HG03045 (cell line): ENCODE results near the gene RPL10A.
"Not testable (repeated sequence)": the region's sequence is repeated elsewhere in the genome, so short reads cannot be mapped to it uniquely, and the experiment has no call there.

Experiments
- ATAC-seq: cut with Tn5 transposase; IDR thresholded peaks from one replicate; pipeline ENCODE4 v1.9.1; 2021; ENCODE audit warnings: mild to moderate bottlenecking, moderate library complexity; ENCODE audit not compliant: unreplicated experiment

The RPL10A gene

DNA sequence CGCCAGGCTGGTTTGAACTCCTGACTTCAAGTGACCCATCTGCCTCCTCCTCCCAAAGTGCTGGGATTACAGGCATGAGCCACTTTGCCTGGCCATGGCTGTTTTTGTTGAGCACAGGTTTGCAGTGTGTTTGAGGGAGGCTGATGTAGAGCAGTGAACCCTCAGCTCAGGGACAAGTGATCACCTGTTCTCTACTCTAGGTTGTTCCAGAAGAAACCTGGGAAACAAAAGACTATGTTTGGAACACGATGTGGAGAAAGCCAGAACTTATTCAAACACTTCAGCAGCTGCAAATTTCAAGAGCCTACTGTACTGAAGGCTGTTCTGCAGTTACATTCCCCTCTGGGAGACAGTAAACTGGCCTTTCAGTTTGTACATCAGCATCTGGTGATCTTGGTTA lies 39.8 kb downstream of the RPL10A start:
- no peak for ATAC-seq

DNA sequence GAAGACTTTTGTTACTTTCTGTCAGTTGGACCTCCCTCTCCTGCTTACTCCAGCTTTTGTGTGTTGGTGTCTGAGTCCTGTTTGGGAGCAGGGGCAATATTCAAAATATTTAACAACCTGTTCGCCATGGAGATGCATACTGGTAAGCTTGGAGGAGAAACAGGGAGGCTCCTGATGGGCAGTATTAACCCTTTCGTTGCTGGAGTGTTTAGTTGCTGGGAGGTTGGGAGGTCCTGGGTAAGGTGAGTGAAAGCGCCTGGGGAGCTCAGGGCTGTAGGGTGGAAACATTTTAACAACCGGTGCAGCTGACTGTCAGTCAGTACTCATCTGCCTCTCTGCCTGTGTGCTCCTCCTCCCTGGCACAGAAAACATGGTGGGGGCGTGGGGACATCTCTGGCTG lies 40.3 kb downstream of the RPL10A start:
- ATAC-seq = no peak

DNA sequence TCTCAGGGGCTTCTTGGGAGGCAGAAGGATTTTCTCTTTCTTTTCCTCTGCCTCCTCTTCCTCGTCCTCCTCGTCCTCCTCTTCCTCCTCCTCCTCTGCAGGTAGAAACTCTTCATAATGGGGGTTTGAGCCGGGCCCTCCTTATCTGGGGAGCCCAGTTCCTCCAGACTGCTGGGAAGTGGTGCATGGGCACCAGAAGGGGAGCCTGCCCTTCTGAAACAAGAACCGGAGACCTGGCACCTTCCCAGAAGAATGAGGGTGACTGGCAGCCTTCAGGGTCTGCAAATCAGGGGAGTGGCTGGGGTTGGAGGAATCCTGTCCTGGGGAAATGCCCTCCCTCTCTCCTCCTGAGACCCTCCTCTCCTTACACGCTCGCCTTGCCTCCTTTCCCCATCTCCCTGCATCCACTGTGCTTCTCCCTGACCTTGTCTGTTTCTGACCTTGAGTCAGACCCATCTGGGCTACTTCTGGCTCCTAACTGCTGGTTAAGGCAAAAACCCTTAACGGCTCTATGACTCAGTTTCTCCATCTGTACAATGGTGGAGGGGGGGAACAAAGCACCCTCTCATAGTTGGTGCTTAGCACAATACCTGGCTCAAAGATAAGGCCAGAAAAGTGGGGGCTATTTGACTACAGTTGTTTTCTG lies 42.8 kb downstream of the RPL10A start:
- no peak for ATAC-seq

DNA sequence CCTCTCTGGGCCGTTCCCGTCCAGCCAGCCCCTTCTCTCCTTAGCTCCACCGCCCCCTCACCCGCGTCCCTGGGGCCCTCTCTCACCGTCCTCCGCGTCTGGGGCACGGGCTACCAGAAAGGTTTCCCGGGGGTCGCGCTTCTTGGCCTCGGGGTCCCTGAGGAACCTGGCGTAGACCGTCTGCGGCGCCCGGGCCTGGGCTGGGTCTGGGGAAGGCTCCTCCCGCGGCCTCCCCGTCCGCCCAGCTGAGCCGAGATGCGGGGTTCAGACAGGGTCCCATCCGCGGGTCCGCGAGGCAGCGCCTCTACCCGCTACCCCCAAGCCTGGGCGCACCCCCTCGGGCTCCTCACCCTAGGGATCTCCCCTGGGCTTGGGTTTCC lies 43.4 kb downstream of the RPL10A start:
- no peak for ATAC-seq

DNA sequence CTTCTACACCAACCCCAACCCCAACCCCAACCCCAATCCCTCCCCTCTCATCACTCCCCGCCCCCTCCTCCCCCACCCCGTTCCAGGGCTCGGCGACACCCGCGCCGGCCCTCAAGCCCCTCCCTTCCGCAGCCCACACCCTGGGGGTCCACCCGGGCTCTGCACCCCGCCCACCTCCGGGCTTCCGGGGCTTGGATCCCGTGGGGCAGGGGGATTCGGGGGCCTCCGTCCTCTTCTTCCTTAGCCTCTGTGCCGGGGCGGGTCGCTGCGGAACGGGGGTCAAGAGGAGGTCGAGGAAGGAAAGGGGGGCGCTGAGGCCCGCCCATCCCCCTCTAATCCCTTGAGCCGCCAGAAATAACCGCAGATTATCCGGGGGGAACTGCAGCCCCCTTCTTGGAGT lies 43.8 kb downstream of the RPL10A start:
- ATAC-seq = no peak

DNA sequence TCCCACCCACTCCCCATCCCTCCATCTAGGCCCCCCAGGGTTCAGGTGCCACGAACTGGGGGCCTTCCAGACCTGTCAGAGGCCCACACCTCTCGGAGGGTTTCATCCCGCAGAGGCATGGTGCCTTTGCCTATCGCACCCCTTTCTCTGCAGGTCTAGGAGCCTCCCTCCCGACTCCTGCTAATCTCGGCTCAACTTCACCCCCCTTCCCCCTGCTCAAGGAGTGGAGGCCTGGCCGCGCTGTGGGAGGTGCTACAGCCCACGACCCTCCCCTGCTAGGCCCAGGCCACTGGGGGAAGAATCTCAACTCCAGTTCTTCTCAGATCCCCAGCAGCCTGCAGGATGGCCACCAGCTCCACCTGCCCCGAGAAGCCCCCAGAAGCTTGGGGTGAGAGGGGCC lies 44.5 kb downstream of the RPL10A start, which contains the start of gene TULP1:
TSS of gene TULP1 (minus strand) at position 157 of the 400 bp plus-strand sequence. CDS start at position 119, 38 bp downstream.
- no peak for ATAC-seq

DNA sequence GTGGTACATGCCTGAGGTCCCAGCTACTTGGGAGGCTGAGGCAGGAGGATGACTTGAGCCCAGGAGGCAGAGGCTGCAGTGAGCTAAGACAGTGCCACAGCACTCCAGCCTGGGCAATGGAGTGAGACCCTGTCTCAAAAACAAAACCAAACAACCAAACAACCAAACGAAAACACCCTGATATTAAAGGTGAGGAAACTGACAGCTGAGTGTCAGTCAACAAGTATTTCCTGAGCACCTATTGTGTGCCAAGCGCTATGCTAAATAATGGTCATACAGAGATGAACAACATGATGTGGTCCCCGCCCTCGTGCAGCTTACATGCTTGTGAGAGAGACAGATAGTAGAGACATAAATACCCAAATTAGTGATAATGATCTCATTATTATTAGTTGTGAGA lies 46.4 kb downstream of the RPL10A start:
- no peak for ATAC-seq

DNA sequence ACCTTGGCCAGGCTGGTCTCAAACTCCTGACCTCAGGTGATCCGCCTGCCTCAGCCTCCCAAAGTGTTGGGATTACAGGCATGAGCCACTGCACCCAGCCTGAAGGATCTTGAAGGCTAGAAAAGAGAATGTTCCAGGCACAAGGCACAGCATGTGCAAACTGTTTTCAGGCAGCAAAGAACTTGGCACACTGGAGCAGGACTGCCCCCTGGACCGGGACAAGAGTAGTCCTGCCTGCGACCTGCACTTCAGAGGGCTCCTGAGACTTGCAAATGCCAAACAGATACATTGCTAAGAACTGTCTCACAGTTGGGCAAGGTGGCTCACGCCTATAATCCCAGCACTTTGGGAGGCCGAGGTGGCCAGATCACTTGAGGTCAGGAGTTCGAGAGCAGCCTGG lies 47.7 kb downstream of the RPL10A start:
- ATAC-seq = not testable (repeated sequence)

DNA sequence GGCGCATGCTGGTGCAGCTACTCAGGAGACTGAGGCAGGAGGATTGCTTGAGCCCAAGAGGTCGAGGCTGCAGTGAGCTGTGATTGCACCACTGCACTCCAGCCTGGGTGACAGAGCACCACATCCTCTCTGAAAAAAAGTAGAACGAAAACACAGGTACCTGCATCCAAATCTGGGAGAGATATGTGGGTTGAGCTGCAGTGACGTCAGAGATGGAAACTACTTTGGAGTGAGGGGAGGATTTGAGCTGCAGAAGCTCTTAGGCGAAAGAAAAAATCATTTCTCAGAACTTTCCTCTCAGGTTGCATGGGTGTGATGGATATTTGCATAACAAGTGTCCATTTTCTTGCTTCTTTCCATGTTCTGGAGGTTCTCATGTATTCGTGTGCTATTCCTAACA lies 48.5 kb downstream of the RPL10A start:
- no peak for ATAC-seq

DNA sequence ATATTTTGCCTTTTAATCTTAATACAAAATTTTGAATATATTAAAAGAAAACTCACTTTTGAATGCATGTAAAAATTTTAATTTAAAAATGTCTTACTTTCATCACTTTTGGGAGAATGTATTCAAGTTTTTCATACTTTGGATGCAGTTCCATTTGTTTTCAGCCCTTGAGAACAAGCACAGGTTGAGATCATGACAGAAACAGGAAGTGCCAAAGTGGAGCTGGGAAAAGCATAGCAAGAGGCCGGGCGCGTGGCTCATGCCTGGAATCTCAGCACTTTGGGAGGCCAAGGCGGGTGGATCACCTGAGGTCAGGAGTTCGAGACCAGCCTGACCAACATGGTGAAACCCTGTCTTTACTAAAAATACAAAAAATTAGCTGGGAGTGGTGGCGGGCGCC lies 49.8 kb downstream of the RPL10A start:
- not testable (repeated sequence) for ATAC-seq

DNA sequence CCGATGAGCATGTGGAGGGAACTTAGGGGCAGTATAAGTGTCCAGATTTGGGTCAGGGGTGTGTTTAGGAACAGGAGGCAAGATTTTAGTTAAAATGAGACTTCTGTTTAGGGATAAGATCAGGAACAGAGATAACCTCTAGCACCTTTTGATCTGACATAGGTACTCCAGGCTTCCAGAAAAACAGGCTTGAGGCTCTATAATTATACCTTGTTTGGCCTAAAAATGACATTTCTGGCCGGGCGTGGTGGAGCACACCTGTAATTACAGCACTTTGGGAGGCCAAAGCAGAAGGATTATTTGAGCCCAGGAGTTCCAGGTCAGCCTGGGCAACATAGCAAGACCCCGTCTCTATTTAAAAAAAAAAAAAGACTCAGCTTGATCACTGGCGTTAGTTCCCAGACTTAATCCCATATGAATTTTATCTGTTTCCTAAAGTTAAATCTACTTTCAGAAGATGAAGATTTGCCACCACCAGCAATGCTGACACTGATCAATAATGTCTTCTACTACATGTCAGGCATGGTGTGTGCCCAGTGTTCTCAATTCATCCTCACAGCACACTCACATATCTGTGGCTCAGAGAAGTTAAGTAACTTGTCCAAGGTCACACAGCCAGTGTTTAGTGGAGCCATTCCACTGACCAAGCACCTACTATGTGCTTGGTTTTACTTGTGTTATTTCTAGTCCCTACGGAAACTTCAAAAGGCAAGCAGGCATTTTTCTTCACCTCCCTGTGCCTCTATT lies 50.5 kb downstream of the RPL10A start:
- no peak for ATAC-seq

DNA sequence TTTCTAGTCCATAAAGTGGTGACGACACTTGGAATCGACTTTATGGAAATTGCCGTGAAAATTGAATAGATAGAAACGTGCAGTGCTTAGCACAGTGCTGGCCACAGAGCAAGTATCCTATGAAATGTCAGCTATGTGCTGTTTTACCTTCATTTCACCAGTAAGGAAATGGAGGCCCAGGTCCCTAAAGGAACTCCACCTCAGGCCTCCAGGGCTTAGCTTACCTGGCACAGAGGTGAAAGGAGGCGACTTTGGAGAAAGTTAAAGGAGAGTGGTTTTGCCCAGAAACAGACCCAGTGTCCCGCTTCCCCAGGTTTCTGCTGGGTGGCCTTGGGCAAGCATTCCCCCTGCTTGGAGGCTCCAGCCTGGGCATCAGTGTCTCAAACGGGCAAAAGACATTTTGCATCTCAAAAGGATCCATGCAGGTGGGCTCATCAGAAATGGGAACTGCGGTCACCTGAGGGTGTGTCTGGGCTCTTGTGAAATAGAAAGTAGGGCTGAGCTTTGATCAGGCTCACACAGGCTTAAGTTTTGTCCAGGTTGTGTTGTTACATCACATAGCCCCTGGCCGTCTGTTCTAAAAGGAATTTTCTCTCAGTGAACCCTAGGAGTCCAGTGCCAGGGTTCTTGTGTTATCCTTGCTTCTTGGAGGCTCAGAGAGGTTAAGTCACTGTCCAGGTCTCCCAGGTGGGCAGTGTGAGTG lies 51.3 kb downstream of the RPL10A start:
- no peak for ATAC-seq
